OCI-LY1 (cell line): ENCODE results near the gene AGXT2.
"Not testable (repeated sequence)": the region's sequence is repeated elsewhere in the genome, so short reads cannot be mapped to it uniquely, and the experiment has no call there.

Source experiments
- H2AFZ ChIP-seq: fragments of 200-600 bp; sonication (generic), shearing (Covaris generic); 2 replicates; pipeline ENCODE4 v1.6.0; 2014; ENCODE audit warnings: antibody characterized with exemption, mild to moderate bottlenecking, low read length
- H3F3A ChIP-seq: fragments of 200-600 bp; sonication (generic), shearing (Covaris generic); 2 replicates; pipeline ENCODE4 v1.6.0; 2014; ENCODE audit warnings: mild to moderate bottlenecking, antibody characterized with exemption, low read length, moderate library complexity; ENCODE audit not compliant: insufficient read depth
- H3K27ac ChIP-seq: fragments of 200-600 bp; sonication (generic); 2 replicates; pipeline ENCODE4 v1.5.1; 2014; ENCODE audit warnings: low read length, mixed run types, mild to moderate bottlenecking, low read depth; ENCODE audit not compliant: poor library complexity, severe bottlenecking
- H3K27me3 ChIP-seq: fragments of 200-600 bp; sonication (generic); 2 replicates; pipeline ENCODE4 v1.6.0; 2014; ENCODE audit warnings: antibody characterized with exemption, mild to moderate bottlenecking, low read length, moderate library complexity; ENCODE audit not compliant: insufficient read depth
- H3K36me3 ChIP-seq: fragments of 200-600 bp; sonication (generic); 2 replicates; pipeline ENCODE4 v1.6.1; 2014; ENCODE audit warnings: mild to moderate bottlenecking, antibody characterized with exemption, low read length, moderate library complexity, mixed read lengths; ENCODE audit not compliant: insufficient read depth
- H3K4me1 ChIP-seq: fragments of 200-600 bp; sonication (generic); 2 replicates; pipeline ENCODE4 v1.5.1; 2014; ENCODE audit warnings: mild to moderate bottlenecking, low read length, moderate library complexity; ENCODE audit not compliant: insufficient read depth, severe bottlenecking
- H3K4me2 ChIP-seq: fragments of 200-600 bp; sonication (generic), shearing (Covaris generic); 2 replicates; pipeline ENCODE4 v1.6.1; 2014; ENCODE audit warnings: low read length
- H3K4me3 ChIP-seq: fragments of 200-600 bp; sonication (generic); 2 replicates; pipeline ENCODE4 v1.5.1; 2014; ENCODE audit warnings: low read length, low read depth, mild to moderate bottlenecking, mixed read lengths; ENCODE audit not compliant: poor library complexity, severe bottlenecking
- H3K79me2 ChIP-seq: fragments of 200-600 bp; shearing (Covaris generic); 2 replicates; pipeline ENCODE4 v1.6.1; 2016; ENCODE audit warnings: mixed run types, low read length, mixed read lengths; ENCODE audit not compliant: insufficient read depth
- H3K9ac ChIP-seq: fragments of 200-600 bp; sonication (generic), shearing (Covaris generic); 2 replicates; pipeline ENCODE4 v1.6.1; 2014; ENCODE audit warnings: mild to moderate bottlenecking, low read length, mixed read lengths
- H3K9me2 ChIP-seq: fragments of 200-600 bp; sonication (generic), shearing (Covaris generic); 2 replicates; pipeline ENCODE4 v1.6.1; 2014; ENCODE audit warnings: low read depth, mild to moderate bottlenecking, low read length, mixed read lengths
- H3K9me3 ChIP-seq: fragments of 200-600 bp; shearing (Covaris generic); 2 replicates; pipeline ENCODE4 v1.6.1; 2014; ENCODE audit warnings: low read length, mixed read lengths
- H4K20me1 ChIP-seq: fragments of 200-600 bp; sonication (generic), shearing (Covaris generic); 2 replicates; pipeline ENCODE4 v1.6.0; 2016; ENCODE audit warnings: mild to moderate bottlenecking, low read length; ENCODE audit not compliant: insufficient read depth
- EZH2 ChIP-seq: fragments of 200-600 bp; sonication (generic), shearing (Covaris generic); IDR thresholded peaks from 2 replicates; pipeline ENCODE4 v1.8.0; 2017; ENCODE audit warnings: borderline replicate concordance, mixed run types, mild to moderate bottlenecking, antibody characterized with exemption, low read length, moderate library complexity, mixed read lengths
- TF ChIP-seq, protein P1 (sequence below): fragments of 200-600 bp; sonication (generic), shearing (Covaris generic); IDR thresholded peaks from 2 replicates; pipeline ENCODE4 v1.5.1; 2017; ENCODE audit warnings: mild to moderate bottlenecking, antibody characterized with exemption, low read length, moderate library complexity, mixed read lengths

AGXT2 gene

DNA sequence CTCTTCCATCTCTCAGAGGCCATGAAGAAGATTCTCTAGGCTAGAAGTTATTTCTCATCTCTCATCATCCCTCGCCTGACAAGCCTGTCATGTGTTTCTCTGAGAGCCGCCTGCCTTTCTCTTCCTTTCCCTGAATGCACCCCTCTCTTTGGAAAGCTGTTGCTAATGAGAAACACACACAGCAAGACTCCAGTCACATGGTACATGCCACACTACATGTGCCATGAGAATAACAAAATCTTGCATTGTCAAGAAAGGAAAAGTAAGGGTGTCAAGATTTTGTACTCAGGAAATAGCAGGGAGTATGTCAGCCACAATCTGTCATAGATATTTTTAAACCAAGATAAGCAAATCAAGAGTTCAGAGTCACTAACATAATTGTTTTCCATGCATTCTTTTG lies 8.9 kb downstream of the AGXT2 start:
- Histone ChIP-seq H3K9me2 (no peaks in the 10 kb centered on the region), H3K27ac (no peak overlapping the region), H3K36me3 (no peaks in the 10 kb centered on the region), H3K9me3 (no peaks in the 10 kb centered on the region), H3K27me3 (no peaks in the 10 kb centered on the region), H3K4me3 (no peak overlapping the region), H3K4me1 (no peaks in the 10 kb centered on the region), H2AFZ (no peak overlapping the region), H3F3A (no peaks in the 10 kb centered on the region), H3K4me2 (no peak overlapping the region), H3K79me2 (no peaks in the 10 kb centered on the region), H3K9ac (no peak overlapping the region), H4K20me1 (no peaks in the 10 kb centered on the region)
- no peak for TF ChIP-seq EZH2

DNA sequence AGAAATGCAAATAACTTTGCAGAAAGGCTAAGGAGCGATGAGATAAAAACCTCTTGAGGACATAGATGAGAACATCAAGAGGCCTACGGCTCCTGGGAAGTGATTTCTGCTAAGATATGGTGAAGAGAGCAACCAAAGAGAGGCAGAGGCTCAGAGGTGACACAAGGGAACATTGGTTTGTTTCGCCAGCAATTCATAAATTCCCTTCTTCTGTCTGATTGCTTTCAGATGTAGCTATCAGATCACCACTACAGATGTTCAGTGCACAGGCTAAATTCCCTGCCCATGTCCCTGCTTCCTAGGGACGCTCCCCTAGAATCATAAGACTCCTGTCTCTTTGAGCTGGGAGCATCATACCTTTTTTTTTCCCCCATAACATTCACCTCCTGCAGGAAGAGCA lies 11.2 kb downstream of the AGXT2 start:
- H3K4me3 ChIP-seq = no peak overlapping the region
- no peak overlapping the region for H2AFZ ChIP-seq
- no peaks in the 10 kb centered on the region for H3K9me2 ChIP-seq
- TF ChIP-seq, protein P1, sequence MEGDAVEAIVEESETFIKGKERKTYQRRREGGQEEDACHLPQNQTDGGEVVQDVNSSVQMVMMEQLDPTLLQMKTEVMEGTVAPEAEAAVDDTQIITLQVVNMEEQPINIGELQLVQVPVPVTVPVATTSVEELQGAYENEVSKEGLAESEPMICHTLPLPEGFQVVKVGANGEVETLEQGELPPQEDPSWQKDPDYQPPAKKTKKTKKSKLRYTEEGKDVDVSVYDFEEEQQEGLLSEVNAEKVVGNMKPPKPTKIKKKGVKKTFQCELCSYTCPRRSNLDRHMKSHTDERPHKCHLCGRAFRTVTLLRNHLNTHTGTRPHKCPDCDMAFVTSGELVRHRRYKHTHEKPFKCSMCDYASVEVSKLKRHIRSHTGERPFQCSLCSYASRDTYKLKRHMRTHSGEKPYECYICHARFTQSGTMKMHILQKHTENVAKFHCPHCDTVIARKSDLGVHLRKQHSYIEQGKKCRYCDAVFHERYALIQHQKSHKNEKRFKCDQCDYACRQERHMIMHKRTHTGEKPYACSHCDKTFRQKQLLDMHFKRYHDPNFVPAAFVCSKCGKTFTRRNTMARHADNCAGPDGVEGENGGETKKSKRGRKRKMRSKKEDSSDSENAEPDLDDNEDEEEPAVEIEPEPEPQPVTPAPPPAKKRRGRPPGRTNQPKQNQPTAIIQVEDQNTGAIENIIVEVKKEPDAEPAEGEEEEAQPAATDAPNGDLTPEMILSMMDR = no peak
- TF ChIP-seq EZH2 = no peak
- H4K20me1 ChIP-seq = no peaks in the 10 kb centered on the region
- H3F3A ChIP-seq = no peaks in the 10 kb centered on the region
- H3K4me2 ChIP-seq = no peak overlapping the region
- no peak overlapping the region for H3K9ac ChIP-seq
- no peaks in the 10 kb centered on the region for H3K4me1 ChIP-seq
- H3K36me3 ChIP-seq = no peaks in the 10 kb centered on the region
- H3K27me3 ChIP-seq = no peaks in the 10 kb centered on the region
- no peak overlapping the region for H3K27ac ChIP-seq
- H3K79me2 ChIP-seq = no peaks in the 10 kb centered on the region
- no peaks in the 10 kb centered on the region for H3K9me3 ChIP-seq

DNA sequence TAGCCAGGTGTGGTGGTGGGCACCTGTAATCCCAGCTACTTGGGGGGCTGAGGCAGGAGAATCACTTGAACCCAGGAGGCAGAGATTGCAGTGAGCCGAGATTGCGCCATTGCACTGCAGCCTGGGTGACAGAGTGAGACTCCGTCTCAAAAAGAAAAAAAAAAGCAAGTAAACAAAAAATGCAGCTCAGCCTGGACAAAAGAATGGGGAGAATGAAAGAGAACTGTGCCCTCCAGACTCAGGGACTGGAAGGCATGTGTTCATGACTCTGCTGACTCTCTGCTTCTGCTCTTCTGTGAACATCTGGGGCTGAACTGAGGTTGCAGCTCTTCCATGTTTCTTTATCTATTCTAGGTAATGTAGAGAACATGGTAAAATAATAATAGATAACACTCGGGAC lies 11.8 kb downstream of the AGXT2 start:
- not testable (repeated sequence) for H3K36me3 ChIP-seq, H3K27me3 ChIP-seq, H4K20me1 ChIP-seq, H2AFZ ChIP-seq, H3K4me2 ChIP-seq, H3K9ac ChIP-seq, H3K9me2 ChIP-seq, H3K4me1 ChIP-seq, H3F3A ChIP-seq, H3K4me3 ChIP-seq, H3K79me2 ChIP-seq, H3K9me3 ChIP-seq, H3K27ac ChIP-seq

DNA sequence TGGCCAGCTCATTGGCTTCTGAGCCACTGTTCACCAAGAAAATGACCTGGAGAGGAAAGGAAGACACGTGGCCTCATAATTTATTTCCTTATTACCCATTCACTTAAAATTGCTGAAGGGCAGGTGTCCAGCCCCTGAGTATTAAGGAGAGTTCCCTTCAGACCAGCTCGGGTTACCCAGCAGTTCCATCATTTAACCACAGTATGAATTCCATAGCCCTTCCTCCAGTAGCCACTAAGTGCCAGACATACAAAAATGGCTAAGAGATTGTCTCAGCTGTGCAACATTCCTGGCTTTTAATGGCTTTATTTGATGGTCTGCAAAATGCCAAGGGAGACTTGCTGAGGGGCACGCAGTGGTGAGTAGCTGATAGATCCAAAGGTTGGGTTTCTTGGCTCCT lies 12.5 kb downstream of the AGXT2 start:
- H3K4me3 ChIP-seq = no peak overlapping the region
- no peaks in the 10 kb centered on the region for H3F3A ChIP-seq
- no peaks in the 10 kb centered on the region for H3K79me2 ChIP-seq
- H3K9ac ChIP-seq = no peak overlapping the region
- no peaks in the 10 kb centered on the region for H3K27me3 ChIP-seq
- no peak overlapping the region for H3K4me2 ChIP-seq
- no peaks in the 10 kb centered on the region for H3K36me3 ChIP-seq
- no peak for TF ChIP-seq EZH2
- TF ChIP-seq, protein P1 = no peak
- H4K20me1 ChIP-seq = no peaks in the 10 kb centered on the region
- H3K4me1 ChIP-seq = no peaks in the 10 kb centered on the region
- H3K9me3 ChIP-seq = no peaks in the 10 kb centered on the region
- no peaks in the 10 kb centered on the region for H3K9me2 ChIP-seq
- no peak overlapping the region for H2AFZ ChIP-seq
- H3K27ac ChIP-seq = no peak overlapping the region
